ENCODE results near the gene EMP2. TPM values are rescaled to one million over a fixed set of nuclear protein-coding genes. Genes with fewer than 3 reads are reported as not detected.

Gene EMP2
- 10 to 100 TPM; 19.0 to 20.7 TPM for total RNA-seq
- 21.1 TPM for polyA plus RNA-seq (2013, experiment 1 of 2)
- 20.1 TPM for polyA plus RNA-seq (2013, experiment 2 of 2)
- long read RNA-seq, experiment 1, full-length matches to known transcripts = 1 of 3 reads
- long read RNA-seq, experiment 1, partial matches to known transcripts = 0 of 3 reads
- long read RNA-seq, experiment 1, other reads (novel, unspliced or antisense) = 2 of 3 reads
- long read RNA-seq, experiment 2, full-length matches to known transcripts = 16 of 18 reads
- long read RNA-seq, experiment 2, partial matches to known transcripts = 1 of 18 reads
- long read RNA-seq, experiment 2, other reads (novel, unspliced or antisense) = 1 of 18 reads
- long read RNA-seq, experiment 3, full-length matches to known transcripts = 5 of 5 reads
- long read RNA-seq, experiment 3, partial matches to known transcripts = 0 of 5 reads
- long read RNA-seq, experiment 3, other reads (novel, unspliced or antisense) = 0 of 5 reads
- long read RNA-seq, experiment 4, full-length matches to known transcripts = 35 of 36 reads
- long read RNA-seq, experiment 4, partial matches to known transcripts = 0 of 36 reads
- long read RNA-seq, experiment 4, other reads (novel, unspliced or antisense) = 1 of 36 reads

- peaks cover 25% of the 10 kb centered on the region for H3K4me1 Mint-ChIP-seq
- Histone ChIP-seq H3K9ac (ENCODE audit: extremely low read depth, low read length, poor library complexity, severe bottlenecking) (peak within 1 kb of the TSS; percentile 47), H3K4me3 (ENCODE audit: low read length) (peak within 1 kb of the TSS; percentile 86), H3K27ac (ENCODE audit: low read depth, low read length) (no peak within 1 kb of the TSS), H3K9me3 (ENCODE audit: control insufficient read depth, low read length) (no peaks in the 10 kb centered on the region), H3K4me1 (ENCODE audit: control insufficient read depth, insufficient read depth, low read length) (no peaks in the 10 kb centered on the region), H3K36me3 (ENCODE audit: control insufficient read depth, insufficient read depth, low read length) (no peaks in the 10 kb centered on the region), H3K27me3 (ENCODE audit: control insufficient read depth, insufficient read depth, low read length, poor library complexity, severe bottlenecking) (no peaks in the 10 kb centered on the region)
- peak within 1 kb of the TSS; percentile 83 for H3K27ac Mint-ChIP-seq
- peaks cover 11% of the 10 kb centered on the region for H3K27me3 Mint-ChIP-seq (ENCODE audit: insufficient read depth)
- H3K9me3 Mint-ChIP-seq = no peaks in the 10 kb centered on the region
- no peaks in the 10 kb centered on the region for H3K36me3 Mint-ChIP-seq (ENCODE audit: low read depth)
- peak; percentile 93 for DNase-seq
- 0 to 2% methylated on average over 10 to 91 of the region's 91 CpGs for whole genome bisulfite sequencing, 2 experiments (ENCODE audit: insufficient coverage in 1 of 2, insufficient read length in 1 of 2)
- H3K4me3 Mint-ChIP-seq = peak within 1 kb of the TSS; percentile 63
- TF ChIP-seq, protein P1, sequence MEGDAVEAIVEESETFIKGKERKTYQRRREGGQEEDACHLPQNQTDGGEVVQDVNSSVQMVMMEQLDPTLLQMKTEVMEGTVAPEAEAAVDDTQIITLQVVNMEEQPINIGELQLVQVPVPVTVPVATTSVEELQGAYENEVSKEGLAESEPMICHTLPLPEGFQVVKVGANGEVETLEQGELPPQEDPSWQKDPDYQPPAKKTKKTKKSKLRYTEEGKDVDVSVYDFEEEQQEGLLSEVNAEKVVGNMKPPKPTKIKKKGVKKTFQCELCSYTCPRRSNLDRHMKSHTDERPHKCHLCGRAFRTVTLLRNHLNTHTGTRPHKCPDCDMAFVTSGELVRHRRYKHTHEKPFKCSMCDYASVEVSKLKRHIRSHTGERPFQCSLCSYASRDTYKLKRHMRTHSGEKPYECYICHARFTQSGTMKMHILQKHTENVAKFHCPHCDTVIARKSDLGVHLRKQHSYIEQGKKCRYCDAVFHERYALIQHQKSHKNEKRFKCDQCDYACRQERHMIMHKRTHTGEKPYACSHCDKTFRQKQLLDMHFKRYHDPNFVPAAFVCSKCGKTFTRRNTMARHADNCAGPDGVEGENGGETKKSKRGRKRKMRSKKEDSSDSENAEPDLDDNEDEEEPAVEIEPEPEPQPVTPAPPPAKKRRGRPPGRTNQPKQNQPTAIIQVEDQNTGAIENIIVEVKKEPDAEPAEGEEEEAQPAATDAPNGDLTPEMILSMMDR (conservative IDR thresholded peaks at IDR 0.05) = peak; percentile 71
Measured at GRCh38 chr16:10579965-10580882, at the start of gene EMP2. TSS of gene EMP2 (minus strand) at chr16:10580598. CDS start at chr16:10547617, 32,981 bp downstream.

DNA sequence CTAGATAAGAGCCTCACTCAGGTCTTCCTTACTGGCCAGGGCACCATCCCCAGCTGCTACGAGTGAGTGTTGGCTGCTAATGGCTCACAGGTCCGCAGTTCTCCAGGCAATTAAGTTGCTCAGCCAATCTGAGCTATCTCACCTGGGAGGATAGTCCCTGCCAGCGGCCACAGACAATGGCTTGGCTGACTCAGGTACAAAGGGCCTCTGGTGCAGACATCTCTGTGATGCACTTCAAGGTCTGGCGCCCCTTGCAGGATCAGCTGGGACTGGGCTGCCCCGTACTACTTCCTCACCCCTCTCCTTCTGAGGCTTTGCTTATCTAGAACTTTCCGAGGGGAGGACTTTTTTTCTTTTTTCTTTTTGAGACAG lies 49.2 kb upstream of the EMP2 start:
- Histone ChIP-seq H3K27me3 (ENCODE audit: control insufficient read depth, insufficient read depth, low read length, poor library complexity, severe bottlenecking) (peaks cover 29% of the 10 kb centered on the region), H3K4me1 (ENCODE audit: control insufficient read depth, insufficient read depth, low read length) (no peaks in the 10 kb centered on the region), H3K36me3 (ENCODE audit: control insufficient read depth, insufficient read depth, low read length) (no peaks in the 10 kb centered on the region), H3K9ac (ENCODE audit: extremely low read depth, low read length, poor library complexity, severe bottlenecking) (no peak overlapping the region), H3K4me3 (ENCODE audit: low read length) (no peak overlapping the region), H3K9me3 (ENCODE audit: control insufficient read depth, low read length) (no peaks in the 10 kb centered on the region), H3K27ac (ENCODE audit: low read depth, low read length) (no peak overlapping the region)
- Mint-ChIP-seq H3K27me3 (ENCODE audit: insufficient read depth) (peaks cover 32% of the 10 kb centered on the region), H3K27ac (no peak overlapping the region), H3K36me3 (ENCODE audit: low read depth) (no peaks in the 10 kb centered on the region), H3K9me3 (peaks cover 4% of the 10 kb centered on the region), H3K4me3 (no peak overlapping the region), H3K4me1 (peaks cover 3% of the 10 kb centered on the region)
- TF ChIP-seq, protein P1 (conservative IDR thresholded peaks at IDR 0.05) = peak; percentile 72
- WGBS, 2 experiments (ENCODE audit: insufficient coverage in 1 of 2, insufficient read length in 1 of 2) = 56 to 77% methylated on average over 3 to 6 of the region's 6 CpGs
- DNase-seq = peak; percentile 91

DNA sequence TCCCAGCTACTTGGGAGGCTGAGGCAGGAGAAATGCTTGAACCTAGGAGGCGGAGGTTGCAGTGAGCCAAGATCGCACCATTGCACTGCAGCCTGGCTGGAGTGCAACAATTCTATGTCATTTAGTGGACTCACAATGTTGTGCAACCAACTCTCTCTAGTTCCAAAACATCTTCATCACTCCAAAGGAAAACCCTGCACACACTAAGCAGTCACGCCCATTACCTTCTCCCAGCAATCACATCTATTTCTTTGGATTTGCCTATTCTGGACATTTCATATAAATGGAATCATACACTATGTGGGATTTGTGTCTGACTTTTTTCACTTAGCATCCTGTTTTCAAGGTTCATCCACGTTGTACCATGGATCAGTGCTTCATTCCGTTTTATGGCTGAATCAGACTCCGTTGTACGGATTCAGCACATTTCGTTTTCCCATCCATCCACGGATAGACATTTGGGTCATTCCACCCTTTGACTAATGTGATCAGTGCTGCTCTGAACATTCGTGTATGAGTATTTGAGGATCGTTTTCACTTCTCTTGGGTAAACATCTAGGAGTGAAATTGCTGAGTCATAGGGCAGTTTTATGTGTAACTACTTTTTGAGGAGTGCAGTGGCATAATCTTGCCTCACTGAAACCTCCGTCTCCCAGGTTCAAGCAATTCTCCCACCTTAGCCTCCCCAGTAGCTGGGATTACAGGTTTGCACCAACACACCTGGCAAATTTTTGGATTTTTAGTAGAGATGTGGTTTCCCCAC lies 45.4 kb upstream of the EMP2 start:
- H3K27me3 Mint-ChIP-seq (ENCODE audit: insufficient read depth) = no peaks in the 10 kb centered on the region
- H3K9me3 Mint-ChIP-seq = no peaks in the 10 kb centered on the region
- H3K27me3 ChIP-seq (ENCODE audit: control insufficient read depth, insufficient read depth, low read length, poor library complexity, severe bottlenecking) = no peaks in the 10 kb centered on the region
- no peak for DNase-seq
- TF ChIP-seq, protein P1 (conservative IDR thresholded peaks at IDR 0.05) = no peak
- no peaks in the 10 kb centered on the region for H3K36me3 Mint-ChIP-seq (ENCODE audit: low read depth)
- H3K9me3 ChIP-seq (ENCODE audit: control insufficient read depth, low read length) = no peaks in the 10 kb centered on the region
- no peak overlapping the region for H3K9ac ChIP-seq (ENCODE audit: extremely low read depth, low read length, poor library complexity, severe bottlenecking)
- peaks cover 10% of the 10 kb centered on the region for H3K4me1 ChIP-seq (ENCODE audit: control insufficient read depth, insufficient read depth, low read length)
- H3K36me3 ChIP-seq (ENCODE audit: control insufficient read depth, insufficient read depth, low read length) = no peaks in the 10 kb centered on the region
- no peak overlapping the region for H3K4me3 ChIP-seq (ENCODE audit: low read length)
- WGBS, 2 experiments (ENCODE audit: insufficient coverage in 1 of 2, insufficient read length in 1 of 2) = 92 to 96% methylated on average over 8 to 11 of the region's 12 CpGs
- H3K27ac Mint-ChIP-seq = no peak overlapping the region
- H3K27ac ChIP-seq (ENCODE audit: low read depth, low read length) = no peak overlapping the region
- no peak overlapping the region for H3K4me3 Mint-ChIP-seq
- H3K4me1 Mint-ChIP-seq = peaks cover 14% of the 10 kb centered on the region
